ENCODE results near the gene ASXL1.

Gene ASXL1

GRCh38 chr20:32434434-32434833, 76.3 kb downstream of the ASXL1 start:
- TF ChIP-seq REST (IDR thresholded peaks at IDR 0.05; ENCODE audit: insufficient read depth in 1 of 2, low read depth in 2 of 2, low read length in 2 of 2) (no peak), TAF1 (IDR thresholded peaks at IDR 0.05; ENCODE audit: borderline replicate concordance, insufficient read depth, low read length) (no peak), FOXP2 (optimal IDR thresholded peaks at IDR 0.05; ENCODE audit: borderline replicate concordance, extremely low read depth, extremely low read length, insufficient read depth) (no peak), SIN3A (IDR thresholded peaks at IDR 0.05; ENCODE audit: borderline replicate concordance, insufficient read depth, low read length) (no peak), POLR2AphosphoS5 (IDR thresholded peaks at IDR 0.05; ENCODE audit: low read depth, low read length) (no peak)

GRCh38 chr20:32435449-32436107, 77.4 kb downstream of the ASXL1 start:
- TF ChIP-seq TAF1 (IDR thresholded peaks at IDR 0.05; ENCODE audit: borderline replicate concordance, insufficient read depth, low read length) (no peak), REST (IDR thresholded peaks at IDR 0.05; ENCODE audit: insufficient read depth in 1 of 2, low read depth in 2 of 2, low read length in 2 of 2) (no peak), POLR2AphosphoS5 (IDR thresholded peaks at IDR 0.05; ENCODE audit: low read depth, low read length) (no peak), FOXP2 (optimal IDR thresholded peaks at IDR 0.05; ENCODE audit: borderline replicate concordance, extremely low read depth, extremely low read length, insufficient read depth) (no peak), SIN3A (IDR thresholded peaks at IDR 0.05; ENCODE audit: borderline replicate concordance, insufficient read depth, low read length) (no peak)

- TF ChIP-seq SIN3A (IDR thresholded peaks at IDR 0.05; ENCODE audit: borderline replicate concordance, insufficient read depth, low read length) = no peak
- no peak for TF ChIP-seq TAF1 (IDR thresholded peaks at IDR 0.05; ENCODE audit: borderline replicate concordance, insufficient read depth, low read length)
- TF ChIP-seq REST (IDR thresholded peaks at IDR 0.05; ENCODE audit: insufficient read depth in 1 of 2, low read depth in 2 of 2, low read length in 2 of 2) = no peak
- TF ChIP-seq FOXP2 (optimal IDR thresholded peaks at IDR 0.05; ENCODE audit: borderline replicate concordance, extremely low read depth, extremely low read length, insufficient read depth) = no peak
- TF ChIP-seq POLR2AphosphoS5 (IDR thresholded peaks at IDR 0.05; ENCODE audit: low read depth, low read length) = no peak
These were observed 78.2 kb downstream of the ASXL1 start for GRCh38 chr20:32436142-32436861.

GRCh38 chr20:32436968-32437367, 78.8 kb downstream of the ASXL1 start:
- no peak for TF ChIP-seq FOXP2 (optimal IDR thresholded peaks at IDR 0.05; ENCODE audit: borderline replicate concordance, extremely low read depth, extremely low read length, insufficient read depth)
- no peak for TF ChIP-seq POLR2AphosphoS5 (IDR thresholded peaks at IDR 0.05; ENCODE audit: low read depth, low read length)
- TF ChIP-seq SIN3A (IDR thresholded peaks at IDR 0.05; ENCODE audit: borderline replicate concordance, insufficient read depth, low read length) = no peak
- no peak for TF ChIP-seq TAF1 (IDR thresholded peaks at IDR 0.05; ENCODE audit: borderline replicate concordance, insufficient read depth, low read length)
- TF ChIP-seq REST (IDR thresholded peaks at IDR 0.05; ENCODE audit: insufficient read depth in 1 of 2, low read depth in 2 of 2, low read length in 2 of 2) = no peak

All from PFSK-1 (cell line).